COLO668 (cell line): ENCODE data around the gene ADAMTS2.

Source experiments
- DNase-seq: peaks from one replicate; lab custom pipeline; 2025; ENCODE audit not compliant: unreplicated experiment; lab: John Stamatoyannopoulos, UW

Gene ADAMTS2

GRCh38 chr5:179237770-179238627 is 107.3 kb downstream of the ADAMTS2 start:
- DNase-seq, result no peak

- DNase-seq, result no peak
These were observed 109.6 kb downstream of the ADAMTS2 start for GRCh38 chr5:179235416-179236400.

GRCh38 chr5:179234563-179235135 is 110.6 kb downstream of the ADAMTS2 start:
- DNase-seq, result no peak

- DNase-seq, result no peak
These were observed 111.2 kb downstream of the ADAMTS2 start for GRCh38 chr5:179233909-179234562.

- DNase-seq, result no peak
These were observed 113.0 kb downstream of the ADAMTS2 start for GRCh38 chr5:179232091-179232735.

- DNase-seq, result no peak
These were observed 114.0 kb downstream of the ADAMTS2 start for GRCh38 chr5:179231309-179231708.

GRCh38 chr5:179230061-179230461 is 115.2 kb downstream of the ADAMTS2 start:
- no peak for DNase-seq

GRCh38 chr5:179229331-179229831 is 115.9 kb downstream of the ADAMTS2 start:
- no peak for DNase-seq

- DNase-seq, result no peak
These were observed 116.7 kb downstream of the ADAMTS2 start for GRCh38 chr5:179228341-179229121.

- no peak for DNase-seq
These were observed 117.5 kb downstream of the ADAMTS2 start for GRCh38 chr5:179227580-179228311.

- no peak for DNase-seq
These were observed 118.1 kb downstream of the ADAMTS2 start for GRCh38 chr5:179227229-179227579.

GRCh38 chr5:179226696-179227095 is 118.6 kb downstream of the ADAMTS2 start:
- no peak for DNase-seq

GRCh38 chr5:179225387-179225786 is 119.9 kb downstream of the ADAMTS2 start:
- no peak for DNase-seq

- DNase-seq, result no peak
These were observed 120.5 kb downstream of the ADAMTS2 start for GRCh38 chr5:179224741-179225140.

- DNase-seq, result no peak
These were observed 121.3 kb downstream of the ADAMTS2 start for GRCh38 chr5:179223961-179224360.

- DNase-seq, result no peak
These were observed 121.7 kb downstream of the ADAMTS2 start for GRCh38 chr5:179223528-179223927.

- no peak for DNase-seq
These were observed 122.8 kb downstream of the ADAMTS2 start for GRCh38 chr5:179222246-179223017.

GRCh38 chr5:179221877-179222220 is 123.4 kb downstream of the ADAMTS2 start:
- no peak for DNase-seq
